SW480 (cell line): ENCODE results near the gene NAA30.
"Not testable (repeated sequence)": the region's sequence is repeated elsewhere in the genome, so short reads cannot be mapped to it uniquely, and the experiment has no call there.

Source experiments
- DNase-seq: peaks from one replicate; pipeline ENCODE4 v3.0.0-alpha.2; 2016; ENCODE audit warnings: low spot score

The NAA30 gene

DNA sequence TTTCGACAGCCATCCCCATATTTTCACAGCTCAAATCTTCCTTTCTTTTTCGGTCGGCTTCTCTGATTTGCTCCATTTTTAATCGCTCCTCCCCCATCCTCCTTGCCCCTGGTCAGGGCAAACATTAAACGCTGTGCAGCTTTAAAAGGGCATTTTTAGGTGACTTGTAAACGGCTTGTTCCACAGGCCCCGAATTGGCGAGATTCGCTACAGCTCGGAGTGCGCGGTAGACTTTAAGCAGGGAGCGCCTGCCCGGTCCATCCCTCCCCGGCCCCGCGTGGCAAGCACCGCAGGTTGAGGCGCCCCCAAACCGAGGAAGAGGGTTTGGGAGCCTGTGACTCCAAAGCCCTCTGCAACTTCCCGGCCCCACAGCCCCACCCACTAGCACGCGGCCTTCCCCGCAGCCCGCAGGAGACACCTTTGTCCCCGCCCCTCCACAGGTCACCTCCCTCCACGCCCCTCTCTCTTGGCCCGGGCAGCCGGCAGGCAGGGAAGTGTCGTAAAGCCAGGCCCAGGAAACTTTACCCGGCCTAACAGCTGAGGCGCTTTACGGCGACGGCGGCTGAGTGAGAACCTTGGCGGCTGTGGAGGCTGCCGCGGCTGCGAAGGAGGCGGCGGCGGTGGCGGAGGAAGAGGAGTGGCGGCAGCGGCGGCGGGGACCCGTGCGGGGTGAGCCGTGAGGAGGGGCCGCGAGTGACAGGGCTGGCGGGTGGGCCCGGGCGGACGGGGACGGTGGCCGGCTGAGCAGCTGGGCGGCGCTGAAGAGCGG lies at the start of gene NAA30:
Gene NAA30, plus strand, starts transcription at position 550 of the 769 bp plus-strand sequence. CDS start 372 bp downstream, outside the sequence.
- peak; percentile 96 for DNase-seq

GRCh38 chr14:57343545-57344297 lies 46.7 kb upstream of the NAA30 start:
- not testable (repeated sequence) for DNase-seq

DNA sequence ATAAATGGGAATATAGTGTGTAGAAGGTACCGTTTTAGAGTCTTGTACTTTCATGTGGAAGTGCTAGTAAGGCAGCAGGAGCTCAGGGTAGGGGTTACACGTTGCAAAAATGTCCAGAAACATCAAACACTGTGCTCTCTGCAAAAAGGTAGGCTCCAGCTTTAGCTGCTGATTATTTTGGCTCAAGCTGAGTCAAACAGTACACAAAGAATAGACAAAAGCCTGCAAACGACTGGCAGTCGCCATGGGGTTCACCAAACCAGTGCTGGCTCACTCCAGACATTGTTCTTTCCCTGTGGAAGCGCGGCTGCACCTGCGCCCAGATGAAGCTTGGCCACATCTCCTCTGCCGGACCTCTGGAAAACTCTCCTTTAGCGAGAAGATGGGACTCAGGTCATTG lies 45.3 kb upstream of the NAA30 start:
- DNase-seq, result no peak

DNA sequence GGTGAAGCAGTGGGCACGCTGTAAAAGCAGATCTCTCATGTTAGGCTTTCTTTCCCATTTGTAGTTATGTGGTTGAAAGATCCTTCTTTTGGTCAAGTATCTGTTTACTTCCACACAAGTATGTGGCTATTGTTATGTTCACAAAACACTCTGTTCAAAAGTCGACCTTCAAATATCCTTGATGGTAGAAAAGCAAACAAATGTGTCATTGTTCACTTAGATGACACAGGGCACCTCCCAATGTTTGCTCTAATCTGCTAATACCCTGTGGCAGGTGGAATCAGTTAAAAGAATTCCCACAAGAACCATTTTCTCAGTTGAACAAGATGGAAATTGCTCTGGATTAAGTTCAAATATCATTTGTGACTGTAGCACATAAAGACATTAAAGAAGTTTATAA lies 43.6 kb upstream of the NAA30 start:
- DNase-seq, result peak; percentile 83

DNA sequence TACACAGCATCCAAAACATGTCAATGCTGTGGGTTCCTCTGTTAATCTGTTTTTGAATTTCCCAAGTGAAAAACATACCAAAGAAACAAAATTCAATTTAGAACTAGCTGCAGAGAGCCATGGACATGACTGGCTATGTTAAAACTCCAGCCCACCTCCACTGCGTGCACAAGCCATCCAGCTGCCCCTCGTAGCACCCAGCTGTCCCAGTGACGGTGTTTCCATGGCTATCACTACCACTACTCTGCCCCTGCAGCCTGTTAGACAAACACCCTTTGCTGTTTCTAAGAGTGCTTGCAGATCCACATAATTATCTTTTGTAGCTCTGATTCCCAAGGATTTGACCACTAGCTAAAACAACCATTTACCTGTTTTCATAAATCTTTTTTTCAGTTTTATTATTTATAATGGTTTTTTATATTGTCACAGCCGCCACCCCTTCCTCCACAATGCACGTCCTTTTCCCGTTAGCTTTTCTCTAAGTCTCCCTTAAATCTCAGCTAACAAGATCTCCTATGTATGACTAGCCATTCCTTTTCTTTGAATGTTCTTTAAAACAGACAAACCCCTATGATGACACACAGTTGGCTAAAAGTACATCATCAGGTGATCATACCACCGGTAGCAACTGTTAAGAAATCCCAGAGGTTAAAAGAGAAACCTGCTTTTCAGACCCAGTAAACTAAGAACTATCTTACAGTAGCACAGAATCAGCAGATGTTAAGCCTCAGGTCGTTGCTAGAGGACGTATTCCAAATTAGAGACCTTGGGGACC lies 37.8 kb upstream of the NAA30 start:
- no peak for DNase-seq

- no peak for DNase-seq
Observed at GRCh38 chr14:57355081-57355800, 35.1 kb upstream of the NAA30 start.

DNA sequence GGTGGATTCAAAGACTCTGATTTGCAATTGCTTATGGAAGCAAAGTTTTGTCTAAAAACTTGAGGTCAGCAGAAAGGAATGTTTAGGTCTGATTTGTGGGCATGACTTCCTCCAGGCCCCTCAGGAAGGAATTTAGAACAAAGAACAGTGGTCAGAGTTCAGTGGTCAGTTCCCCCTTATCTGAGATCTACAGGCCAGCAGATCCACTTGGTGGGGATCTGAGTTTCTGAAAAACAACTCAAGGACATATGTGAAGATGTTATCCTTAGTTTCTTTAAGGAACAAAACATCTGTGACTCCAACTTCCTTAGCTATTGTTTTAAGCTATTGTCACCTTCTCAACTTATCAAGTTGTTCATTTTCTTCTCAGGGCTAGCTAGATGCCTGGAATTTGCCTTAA lies 28.0 kb upstream of the NAA30 start:
- no peak for DNase-seq

DNA sequence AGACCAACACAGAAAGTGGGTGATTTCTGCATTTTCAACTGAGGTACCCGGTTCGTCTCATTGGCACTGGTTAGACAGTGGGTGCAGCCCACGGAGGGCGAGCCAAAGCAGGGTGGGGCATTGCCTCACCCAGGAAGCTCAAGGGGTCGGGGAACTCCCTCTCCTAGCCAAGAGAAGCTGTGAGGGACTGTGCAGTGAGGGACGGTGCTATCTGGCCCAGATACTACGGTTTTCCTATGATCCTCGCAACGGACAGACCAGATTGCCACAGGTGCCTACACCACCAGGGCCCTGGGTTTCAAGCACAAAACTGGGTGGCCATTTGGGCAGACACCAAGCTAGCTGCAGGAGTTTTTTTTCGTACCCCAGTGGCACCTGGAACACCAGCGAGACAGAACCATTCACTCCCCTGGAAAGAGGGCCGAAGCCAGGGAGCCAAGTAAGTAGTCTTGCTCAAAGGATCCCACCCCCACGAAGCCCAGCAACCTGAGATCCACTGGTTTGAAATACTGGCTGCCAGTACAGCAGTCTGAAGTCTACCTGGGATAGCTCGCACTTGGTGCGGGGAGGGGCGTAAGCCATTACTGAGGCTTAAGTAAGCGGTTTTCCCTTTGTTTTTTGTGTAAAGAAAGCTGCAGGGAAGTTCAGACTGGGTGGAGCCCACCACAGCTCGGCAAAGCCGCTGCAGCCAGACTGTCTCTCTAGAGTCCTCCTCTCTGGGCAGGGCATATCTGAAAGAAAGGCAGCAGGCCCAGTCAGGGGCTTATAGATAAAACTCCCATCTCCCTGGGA lies 25.5 kb upstream of the NAA30 start:
- no peak for DNase-seq

- not testable (repeated sequence) for DNase-seq
Observed at GRCh38 chr14:57370187-57370586, 20.2 kb upstream of the NAA30 start.

GRCh38 chr14:57371013-57371412 lies 19.4 kb upstream of the NAA30 start:
- no peak for DNase-seq

- peak; percentile 52 for DNase-seq
Observed at GRCh38 chr14:57375156-57375555, 15.2 kb upstream of the NAA30 start.

GRCh38 chr14:57378661-57379060 lies 11.7 kb upstream of the NAA30 start:
- no peak for DNase-seq

DNA sequence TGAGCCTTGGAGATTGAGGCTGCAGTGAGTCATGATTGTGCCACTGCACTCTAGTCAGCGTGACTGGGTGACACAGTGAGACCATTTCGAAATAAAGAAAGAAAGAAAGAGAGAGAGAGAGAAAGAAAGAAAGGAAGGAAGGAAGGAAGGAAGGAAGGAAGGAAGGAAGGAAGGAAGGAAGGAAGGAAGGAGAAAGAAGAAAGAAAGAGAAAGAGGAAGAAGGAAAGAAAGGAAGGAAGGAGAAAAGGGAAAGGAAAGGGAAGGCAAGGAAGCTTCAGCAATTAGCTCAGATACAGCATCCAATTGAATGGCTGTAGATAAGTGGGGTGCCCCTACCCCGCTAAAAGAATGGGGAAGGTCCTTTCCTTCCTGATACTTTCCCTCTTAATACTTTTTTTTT lies 9.5 kb upstream of the NAA30 start:
- no peak for DNase-seq

DNA sequence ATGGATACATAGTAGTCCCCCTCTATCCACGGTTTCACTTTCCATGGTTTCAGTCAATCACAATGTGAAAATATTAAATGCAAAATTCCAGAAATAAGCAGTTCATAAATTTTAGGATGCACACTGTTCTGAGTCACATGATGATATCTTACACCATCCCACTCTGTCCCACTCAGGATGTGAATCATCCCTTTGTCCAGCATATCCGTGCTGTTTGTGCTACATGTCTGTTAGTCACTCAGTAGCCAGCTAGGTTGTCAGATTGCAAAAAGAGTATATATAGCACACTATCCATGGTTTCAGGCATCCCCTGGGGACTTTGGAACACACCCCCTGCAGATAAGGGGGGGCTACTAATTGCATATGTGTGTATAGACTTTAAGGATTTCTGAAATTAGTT lies 8.1 kb upstream of the NAA30 start:
- peak; percentile 70 for DNase-seq

DNA sequence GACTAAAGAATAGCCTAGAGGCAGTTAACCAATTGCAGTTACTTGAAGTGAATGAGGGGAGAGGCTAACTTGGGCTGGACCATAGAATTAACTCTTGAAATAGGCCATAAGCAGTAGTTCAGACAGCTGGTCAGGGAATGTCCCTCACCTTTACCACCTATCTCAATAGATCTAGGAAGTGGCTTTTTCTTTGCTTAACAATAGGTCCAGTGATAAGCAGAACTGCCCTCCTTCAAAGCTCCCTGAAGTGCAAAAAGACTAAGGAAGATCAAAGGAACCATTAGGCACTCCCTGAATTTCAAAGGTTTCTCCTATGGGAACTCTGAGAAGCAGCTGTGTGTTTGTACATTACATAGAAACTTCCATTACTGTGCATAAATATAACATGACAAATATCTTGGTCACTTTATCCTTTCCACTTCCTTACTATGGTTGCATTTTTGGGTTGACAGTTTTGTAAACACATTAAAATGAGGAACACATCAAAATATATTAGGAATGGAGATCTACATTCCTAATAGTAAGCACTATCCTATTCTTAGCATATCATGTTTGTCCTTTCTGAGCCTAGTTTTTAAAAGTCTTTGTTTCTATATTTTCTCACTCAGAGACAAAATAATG lies 7.2 kb upstream of the NAA30 start:
- DNase-seq, result peak; percentile 99

DNA sequence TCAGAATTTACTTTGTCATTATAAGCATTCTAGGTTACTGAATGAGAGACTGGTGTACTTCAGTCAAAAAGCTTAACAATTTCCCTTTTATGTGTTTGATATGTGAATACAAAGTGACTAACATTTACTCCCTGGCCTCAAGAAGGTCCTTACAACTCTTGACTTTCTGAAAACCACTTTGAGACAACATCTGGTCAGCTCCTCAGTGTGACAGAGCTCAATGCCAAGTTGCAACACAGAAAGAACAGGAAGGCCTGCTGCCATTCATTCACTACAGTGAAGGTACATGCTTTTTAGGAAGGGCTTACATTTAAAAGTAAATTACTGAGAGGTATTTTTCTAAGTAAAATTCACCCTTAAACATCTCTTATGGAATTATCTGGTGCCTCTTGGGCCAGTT lies 2.3 kb upstream of the NAA30 start:
- DNase-seq, result no peak

- DNase-seq, result peak; percentile 62
Observed at GRCh38 chr14:57389646-57390036, 745 bp upstream of the NAA30 start.

DNA sequence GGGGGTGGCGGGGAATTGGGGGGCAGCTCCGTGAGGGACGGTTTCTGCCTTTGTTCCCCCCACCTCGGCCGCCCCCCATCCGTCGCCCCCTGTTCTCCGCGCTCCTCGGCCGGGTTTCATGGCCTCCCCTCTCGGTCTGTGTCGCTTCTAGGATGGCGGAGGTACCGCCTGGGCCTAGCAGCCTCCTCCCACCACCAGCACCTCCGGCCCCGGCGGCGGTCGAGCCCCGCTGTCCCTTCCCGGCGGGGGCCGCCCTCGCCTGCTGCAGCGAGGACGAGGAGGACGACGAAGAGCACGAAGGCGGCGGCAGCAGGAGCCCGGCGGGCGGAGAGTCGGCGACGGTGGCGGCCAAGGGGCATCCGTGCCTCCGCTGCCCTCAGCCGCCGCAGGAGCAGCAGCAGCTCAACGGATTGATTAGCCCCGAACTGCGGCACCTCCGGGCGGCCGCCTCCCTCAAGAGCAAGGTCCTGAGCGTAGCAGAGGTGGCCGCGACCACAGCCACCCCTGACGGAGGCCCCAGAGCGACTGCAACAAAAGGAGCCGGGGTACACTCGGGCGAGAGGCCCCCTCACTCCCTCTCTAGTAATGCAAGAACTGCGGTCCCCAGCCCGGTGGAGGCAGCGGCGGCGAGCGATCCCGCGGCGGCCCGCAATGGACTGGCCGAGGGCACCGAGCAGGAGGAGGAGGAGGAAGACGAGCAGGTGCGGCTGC lies 575 bp downstream of the NAA30 start:
- DNase-seq, result peak; percentile 27

- peak; percentile 33 for DNase-seq
Observed at GRCh38 chr14:57391517-57392195, 1.3 kb downstream of the NAA30 start.
